ENCODE results near the gene INTS1.

DNA sequence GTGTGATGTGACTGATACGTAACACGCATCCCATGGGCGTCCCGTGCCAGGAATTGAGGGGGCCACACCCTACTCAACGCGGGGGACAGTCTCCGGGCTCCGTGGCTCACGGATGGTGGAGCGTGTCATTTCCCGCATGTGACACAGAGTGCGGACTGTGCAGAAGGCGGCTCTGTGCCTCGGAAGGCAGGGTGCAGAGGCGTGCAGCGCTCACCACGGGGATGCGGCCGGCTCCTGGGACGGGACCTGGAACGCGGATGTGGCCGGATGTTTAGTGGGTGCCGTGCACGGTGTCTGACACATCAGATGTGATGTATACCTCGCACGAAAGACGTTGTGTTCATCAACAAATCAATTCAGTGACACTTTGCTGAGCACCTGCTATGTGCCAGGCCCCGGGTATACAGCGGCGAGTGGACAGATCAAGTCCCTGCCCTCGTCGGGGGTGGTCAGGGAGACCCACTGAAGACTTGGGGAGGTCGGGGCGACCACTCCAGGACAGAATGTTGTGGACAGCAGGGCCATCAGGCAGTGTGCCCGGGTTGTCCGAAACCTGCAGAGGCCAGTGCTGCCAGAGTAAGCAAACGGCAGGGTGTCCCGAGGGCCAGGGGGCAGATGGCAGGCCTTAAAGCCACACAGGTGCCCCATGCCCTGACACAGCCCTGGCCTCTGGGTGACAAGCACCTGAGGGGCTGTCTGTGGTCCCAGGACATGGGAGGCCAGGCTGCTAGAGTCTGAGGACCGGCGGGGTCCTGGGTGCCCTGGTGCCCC is 83.0 kb downstream of the INTS1 start:
- TF ChIP-seq CTCF (IDR thresholded peaks at IDR 0.05) (no peak), POLR2A (IDR thresholded peaks at IDR 0.05) (no peak), EP300 (IDR thresholded peaks at IDR 0.05) (no peak)
